GM23248 (cell line): Measurements from ENCODE around the gene CDK5.

Experiments used
- EZH2 ChIP-seq: fragments of 200-600 bp; sonication (generic); IDR thresholded peaks from 2 replicates; pipeline ENCODE4 v1.6.1; 2018; ENCODE audit warnings: antibody characterized with exemption, mild to moderate bottlenecking; ENCODE audit not compliant: insufficient read depth, poor library complexity, severe bottlenecking
- EZH2phosphoT487 ChIP-seq: fragments of 200-600 bp; sonication (generic); IDR thresholded peaks from 2 replicates; pipeline ENCODE4 v1.6.1; 2018; ENCODE audit warnings: antibody characterized with exemption, moderate library complexity, mild to moderate bottlenecking, low read depth; ENCODE audit not compliant: insufficient read depth

- TF ChIP-seq EZH2 (no peak), EZH2phosphoT487 (no peak)
Observed at GRCh38 chr7:151088019-151088855, 30.5 kb upstream of the CDK5 start.
